A673 (cell line): ENCODE results near the gene TNFSF4.

Experiments used
- CTCF ChIP-seq: fragments of 300-800, 200-600 bp; sonication (generic); conservative IDR thresholded peaks from 2 replicates; pipeline ENCODE4 v1.5.1; 2017; ENCODE audit warnings: low read depth, mild to moderate bottlenecking, antibody characterized with exemption, low read length, moderate library complexity, mixed read lengths
- EZH2 ChIP-seq: fragments of 200-600 bp; sonication (generic); IDR thresholded peaks from 2 replicates; pipeline ENCODE4 v1.6.1; 2017; ENCODE audit warnings: borderline replicate concordance, low read depth, mild to moderate bottlenecking, mixed read lengths, antibody characterized with exemption, low read length; ENCODE audit not compliant: poor library complexity, severe bottlenecking

DNA sequence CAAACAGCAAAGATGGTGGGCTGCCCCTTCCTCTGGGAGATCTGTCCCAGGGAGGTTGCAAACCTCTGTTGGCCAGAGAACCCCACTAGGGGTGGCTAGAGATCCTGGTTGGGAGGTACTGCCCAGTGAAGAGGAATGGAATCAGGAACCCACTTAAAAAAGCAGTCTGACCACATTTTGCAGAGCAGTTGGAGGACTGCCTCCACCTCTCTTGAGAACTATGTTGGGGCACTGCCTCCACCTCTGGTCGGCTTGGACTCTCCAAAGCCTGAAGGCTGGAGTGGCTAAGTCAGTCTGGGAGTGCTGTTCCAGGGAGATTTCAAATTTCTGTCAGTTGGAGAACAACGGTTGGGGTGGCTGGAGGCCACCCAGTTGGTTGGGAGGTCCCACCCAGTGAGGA lies 58.6 kb downstream of the TNFSF4 start:
- TF ChIP-seq EZH2 (no peak), CTCF (no peak)
